ENCODE data around the gene GSDMA.
"Not testable (repeated sequence)": the region's sequence is repeated elsewhere in the genome, so short reads cannot be mapped to it uniquely, and the experiment has no call there.

GSDMA gene

GRCh38 chr17:39929646-39930407 lies 33.0 kb upstream of the GSDMA start:
- DNase-seq, result no peak

GRCh38 chr17:39933912-39934311 lies 28.9 kb upstream of the GSDMA start:
- no peak for DNase-seq

GRCh38 chr17:39934324-39934723 lies 28.5 kb upstream of the GSDMA start:
- no peak for DNase-seq

GRCh38 chr17:39935909-39936308 lies 26.9 kb upstream of the GSDMA start:
- no peak for DNase-seq

- DNase-seq, result no peak
These were observed 25.4 kb upstream of the GSDMA start for GRCh38 chr17:39937447-39937846.

GRCh38 chr17:39938140-39938869 lies 24.5 kb upstream of the GSDMA start:
- DNase-seq, result no peak

GRCh38 chr17:39939106-39939505 lies 23.7 kb upstream of the GSDMA start:
- DNase-seq, result no peak

GRCh38 chr17:39939588-39940419 lies 23.0 kb upstream of the GSDMA start:
- no peak for DNase-seq

- DNase-seq, result no peak
These were observed 19.0 kb upstream of the GSDMA start for GRCh38 chr17:39943702-39944392.

GRCh38 chr17:39944393-39944711 lies 18.5 kb upstream of the GSDMA start:
- no peak for DNase-seq

- no peak for DNase-seq
These were observed 16.1 kb upstream of the GSDMA start for GRCh38 chr17:39946551-39947330.

- not testable (repeated sequence) for DNase-seq
These were observed 14.3 kb upstream of the GSDMA start for GRCh38 chr17:39948489-39948828.

GRCh38 chr17:39949028-39949427 lies 13.8 kb upstream of the GSDMA start:
- DNase-seq, result no peak

- no peak for DNase-seq
These were observed 11.9 kb upstream of the GSDMA start for GRCh38 chr17:39950871-39951348.

- no peak for DNase-seq
These were observed 10.7 kb upstream of the GSDMA start for GRCh38 chr17:39951924-39952679.

- peak; percentile 93 for DNase-seq
These were observed 9.9 kb upstream of the GSDMA start for GRCh38 chr17:39952680-39953470.

- no peak for DNase-seq
These were observed 9.3 kb upstream of the GSDMA start for GRCh38 chr17:39953471-39953888.

GRCh38 chr17:39954876-39955275 lies 7.9 kb upstream of the GSDMA start:
- no peak for DNase-seq

GRCh38 chr17:39955726-39956225 lies 7.0 kb upstream of the GSDMA start:
- DNase-seq, result no peak

- no peak for DNase-seq
These were observed 2.2 kb upstream of the GSDMA start for GRCh38 chr17:39960524-39961041.
